Activated CD4-positive, CD25-positive, alpha-beta regulatory T cell treated with anti-CD3 and anti-CD28 coated beads, Interleukin-2, amount 50 U/mL, for 16 hours (primary cell): Measurements from ENCODE around the gene TIMP3.

Experiments used
- DNase-seq: peaks from one replicate; pipeline ENCODE4 v3.0.0-alpha.2; 2020; ENCODE audit warnings: low read depth, low spot score

Gene TIMP3

DNA sequence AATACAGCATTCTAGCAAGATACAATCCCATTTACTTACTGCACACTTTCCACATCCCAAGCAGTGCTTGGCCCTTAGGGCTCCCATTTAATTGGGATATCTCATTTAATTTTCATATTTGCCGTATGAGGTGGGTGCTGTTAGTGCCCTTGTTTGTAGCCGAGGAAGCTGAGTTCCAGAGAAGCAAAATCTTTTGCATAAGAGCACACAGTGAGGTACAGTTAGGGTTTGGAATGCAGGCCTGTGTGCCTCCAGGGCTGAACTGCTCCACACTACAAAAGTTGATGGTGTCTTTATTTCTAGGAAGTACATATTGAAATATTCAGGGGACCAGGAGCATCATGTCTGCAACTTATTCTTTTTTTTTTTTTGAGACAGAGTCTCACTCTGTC lies 15.5 kb upstream of the TIMP3 start:
- DNase-seq = no peak

GRCh38 chr22:32788904-32789624 lies 12.4 kb upstream of the TIMP3 start:
- no peak for DNase-seq

- DNase-seq = no peak
These were observed 11.5 kb upstream of the TIMP3 start for GRCh38 chr22:32789797-32790620.

DNA sequence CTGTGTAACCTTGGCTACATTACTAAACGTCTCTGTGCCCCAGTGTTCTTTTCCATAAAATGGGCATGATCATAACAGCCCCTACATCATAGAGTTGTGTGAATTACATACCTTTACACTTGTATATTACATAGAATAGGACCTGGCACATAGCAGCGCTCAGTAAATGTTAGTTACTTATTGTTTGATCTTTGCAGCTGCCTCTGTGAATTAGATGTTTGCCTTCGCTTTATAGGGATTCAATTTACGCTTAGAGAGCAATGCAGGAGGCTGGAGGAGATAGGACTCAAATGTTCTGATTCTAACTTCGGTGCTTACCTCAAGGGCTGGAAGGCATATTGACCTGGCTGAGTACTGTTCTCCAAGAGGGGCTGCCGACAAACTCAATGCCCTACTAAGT lies 10.4 kb upstream of the TIMP3 start:
- no peak for DNase-seq

GRCh38 chr22:32791485-32791884 lies 10.0 kb upstream of the TIMP3 start:
- DNase-seq = no peak

GRCh38 chr22:32793589-32793988 lies 7.9 kb upstream of the TIMP3 start:
- no peak for DNase-seq

- DNase-seq = no peak
These were observed 6.9 kb upstream of the TIMP3 start for GRCh38 chr22:32794449-32795213.

GRCh38 chr22:32795214-32795596 lies 6.3 kb upstream of the TIMP3 start:
- DNase-seq = no peak

- peak; percentile 17 for DNase-seq
These were observed 4.5 kb upstream of the TIMP3 start for GRCh38 chr22:32796865-32797573.

DNA sequence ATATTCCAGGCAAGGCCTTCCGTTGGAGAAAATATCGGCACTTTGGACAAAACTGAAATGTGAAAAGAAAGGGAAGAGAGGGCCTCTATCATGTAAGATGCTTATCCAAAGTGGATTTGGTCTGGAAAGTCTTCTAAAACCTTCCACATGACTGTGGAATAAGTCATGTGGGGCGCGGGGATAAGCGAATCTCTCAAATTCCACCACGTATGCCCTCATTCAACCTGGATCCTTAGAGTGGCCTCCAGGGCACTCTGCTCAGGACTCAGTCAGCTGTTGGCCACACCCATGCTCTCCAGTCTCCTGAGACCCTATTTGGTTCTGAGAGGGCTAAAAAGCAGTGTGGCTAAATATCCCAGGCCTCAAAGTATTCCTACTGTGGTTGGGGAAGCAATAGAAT lies 2.0 kb upstream of the TIMP3 start:
- no peak for DNase-seq

- DNase-seq = no peak
These were observed 1.2 kb upstream of the TIMP3 start for GRCh38 chr22:32800158-32800882.

DNA sequence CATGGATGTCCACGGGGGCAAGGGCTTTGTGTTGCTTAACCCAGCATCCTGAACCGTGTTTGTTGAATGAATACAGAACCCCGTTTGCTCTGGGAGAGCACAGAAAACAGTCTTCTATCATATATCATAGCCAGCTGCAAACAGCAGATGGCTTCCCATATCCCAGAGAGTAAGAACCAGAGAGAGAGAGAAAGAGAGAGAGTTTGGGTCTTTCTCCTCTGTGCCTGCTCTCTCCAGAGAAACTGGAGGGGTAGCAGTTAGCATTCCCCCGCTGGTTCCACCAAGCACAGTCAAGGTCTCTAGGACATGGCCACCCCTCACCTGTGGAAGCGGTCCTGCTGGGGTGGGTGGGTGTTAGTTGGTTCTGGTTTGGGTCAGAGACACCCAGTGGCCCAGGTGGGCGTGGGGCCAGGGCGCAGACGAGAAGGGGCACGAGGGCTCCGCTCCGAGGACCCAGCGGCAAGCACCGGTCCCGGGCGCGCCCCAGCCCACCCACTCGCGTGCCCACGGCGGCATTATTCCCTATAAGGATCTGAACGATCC lies 440 bp upstream of the TIMP3 start:
- DNase-seq = no peak

- DNase-seq = no peak
These were observed 796 bp downstream of the TIMP3 start for GRCh38 chr22:32802237-32802765.

DNA sequence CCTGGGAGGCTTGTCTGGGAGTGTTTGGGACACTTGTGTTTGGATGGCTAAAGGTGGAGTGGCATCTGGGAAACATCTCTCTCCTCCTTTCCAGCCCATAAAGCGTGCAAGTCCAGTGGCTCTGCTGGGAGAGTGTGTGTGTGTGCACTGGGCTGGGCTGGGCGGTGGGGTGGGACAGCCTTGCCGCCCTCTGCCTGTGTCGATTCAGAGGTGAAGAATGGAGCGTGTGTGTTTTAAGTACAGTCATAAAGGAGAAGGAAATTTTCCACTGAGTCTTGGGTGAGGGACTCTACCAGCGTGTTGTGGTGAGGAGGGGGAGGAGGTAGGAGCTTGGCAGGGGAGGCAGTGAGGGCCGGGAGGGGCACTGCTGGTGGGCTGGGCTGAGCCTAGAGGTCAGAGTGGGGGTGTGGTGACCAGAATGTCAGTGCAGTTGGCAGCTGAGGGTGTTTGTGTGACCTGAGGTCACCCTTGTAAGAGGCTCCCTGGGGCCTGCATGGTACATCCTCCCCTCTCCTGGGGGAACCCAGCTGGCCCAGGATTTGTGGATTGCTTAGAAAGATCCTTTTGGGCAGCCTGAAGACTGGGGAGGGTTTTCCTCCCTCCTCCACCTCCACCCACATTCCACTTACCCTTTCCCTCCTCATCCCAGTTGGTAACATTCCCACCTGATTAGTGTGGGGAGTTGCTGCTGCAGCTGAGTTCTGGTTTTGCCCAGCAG lies 1.7 kb downstream of the TIMP3 start:
- no peak for DNase-seq

GRCh38 chr22:32803738-32804435 lies 2.4 kb downstream of the TIMP3 start:
- no peak for DNase-seq

- DNase-seq = no peak
These were observed 3.2 kb downstream of the TIMP3 start for GRCh38 chr22:32804531-32805360.

DNA sequence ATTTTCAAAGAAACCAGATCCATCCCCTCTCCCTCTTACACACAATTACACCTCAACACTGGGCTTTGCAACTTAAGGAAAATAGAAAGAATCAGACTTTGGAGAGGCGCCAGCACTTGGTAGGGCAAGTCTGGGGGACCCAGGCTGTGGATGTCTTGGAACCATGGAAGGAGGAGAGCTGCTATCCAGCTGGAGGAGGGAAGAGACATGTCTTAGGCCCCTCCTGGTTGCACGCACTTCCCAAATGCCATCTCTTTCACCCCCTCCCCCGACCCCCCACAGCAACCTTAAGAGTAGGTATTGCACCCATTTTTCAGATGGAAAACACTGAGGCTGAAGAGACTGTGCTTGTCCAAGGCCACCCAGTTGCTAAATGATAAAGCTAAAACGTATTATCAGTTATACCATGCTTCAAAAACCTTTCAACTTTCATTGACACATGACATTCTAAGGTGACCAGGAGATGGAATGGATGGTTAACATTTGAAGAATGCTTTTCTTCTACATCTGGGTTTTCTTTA lies 3.9 kb downstream of the TIMP3 start:
- DNase-seq = no peak

DNA sequence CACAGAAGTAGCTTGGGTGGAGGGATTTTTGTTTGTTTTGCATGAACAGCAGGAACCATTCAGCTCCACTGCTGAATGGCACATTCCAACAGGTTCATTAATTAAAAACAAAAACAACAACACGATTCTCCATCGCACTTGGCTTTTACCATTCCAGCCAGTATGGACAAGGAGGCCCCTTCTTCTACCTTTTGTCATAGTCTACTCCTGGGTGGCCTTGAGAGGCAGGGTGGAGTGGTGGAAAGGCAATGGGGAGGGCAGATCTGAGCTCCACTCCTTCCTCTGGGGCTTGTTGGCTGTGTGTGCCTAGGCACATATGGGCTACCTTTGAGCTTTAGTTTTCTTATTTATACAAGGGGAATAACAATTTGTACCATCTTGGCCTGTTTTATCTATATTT lies 4.8 kb downstream of the TIMP3 start:
- no peak for DNase-seq
